OCI-LY7 (cell line): ENCODE data around the gene FLNB. TPM values are rescaled to one million over a fixed set of nuclear protein-coding genes. Genes with fewer than 3 reads are reported as not detected.

Source experiments
- BruUV-seq: library from RNA; stranded (reverse); fragments of 400-500 nt; replicated peaks from 2 replicates; lab custom pipeline; 2021; lab: Mats Ljungman, UMichigan
- CTCF ChIA-PET: fragments of 300-600 bp; sonication (Branson Sonifier 250); formaldehyde crosslinking; loops from one replicate; lab custom pipeline; 2022; ENCODE audit warnings: antibody characterized with exemption; ENCODE audit not compliant: unreplicated experiment; lab: Charles Lee
- POLR2A ChIA-PET: fragments of 300-600 bp; sonication (Branson Sonifier 250); formaldehyde crosslinking; loops from one replicate; lab custom pipeline; 2022; ENCODE audit warnings: antibody characterized with exemption; lab: Charles Lee
- DNase-seq: peaks from one replicate; pipeline ENCODE4 v3.0.0-alpha.2; 2015; ENCODE audit warnings: low spot score
- H2AFZ ChIP-seq: fragments of 200-600 bp; sonication (generic), shearing (Covaris generic); 2 replicates; pipeline ENCODE4 v1.6.1; 2014; ENCODE audit warnings: mild to moderate bottlenecking, antibody characterized with exemption, low read length, moderate library complexity
- H3K27ac ChIP-seq: fragments of 200-600 bp; sonication (generic); 2 replicates; pipeline ENCODE4 v1.5.1; 2014; ENCODE audit warnings: mixed run types, low read depth, mild to moderate bottlenecking, moderate library complexity, low read length, inconsistent platforms; ENCODE audit not compliant: poor library complexity, severe bottlenecking
- H3K36me3 ChIP-seq: fragments of 200-600 bp; sonication (generic); 2 replicates; pipeline ENCODE4 v1.6.1; 2014; ENCODE audit warnings: mild to moderate bottlenecking, antibody characterized with exemption, low read length, moderate library complexity, mixed read lengths; ENCODE audit not compliant: insufficient read depth
- H3K4me1 ChIP-seq: fragments of 200-600 bp; sonication (generic); 2 replicates; pipeline ENCODE4 v1.5.1; 2014; ENCODE audit warnings: mild to moderate bottlenecking, low read length; ENCODE audit not compliant: insufficient read depth, poor library complexity, severe bottlenecking
- H3K4me2 ChIP-seq: fragments of 200-600 bp; sonication (generic); 2 replicates; pipeline ENCODE4 v1.6.1; 2014; ENCODE audit warnings: mild to moderate bottlenecking, low read length
- H3K4me3 ChIP-seq: fragments of 200-600 bp; sonication (generic); 2 replicates; pipeline ENCODE4 v1.5.1; 2014; ENCODE audit warnings: mild to moderate bottlenecking, low read depth, low read length; ENCODE audit not compliant: poor library complexity, severe bottlenecking
- H3K79me2 ChIP-seq: fragments of 200-600 bp; sonication (generic); 2 replicates; pipeline ENCODE4 v1.6.1; 2016; ENCODE audit warnings: low read depth, mild to moderate bottlenecking, low read length, moderate library complexity, mixed read lengths; ENCODE audit not compliant: insufficient read depth
- H3K9me2 ChIP-seq: fragments of 200-600 bp; sonication (generic); 2 replicates; pipeline ENCODE4 v1.6.1; 2016; ENCODE audit warnings: mild to moderate bottlenecking, low read length, mixed read lengths; ENCODE audit not compliant: insufficient read depth
- H3K9me3 ChIP-seq: fragments of 200-600 bp; sonication (generic); 2 replicates; pipeline ENCODE4 v1.6.1; 2014; ENCODE audit warnings: mild to moderate bottlenecking, mixed run types, low read length, mixed read lengths
- H4K20me1 ChIP-seq: fragments of 200-600 bp; sonication (generic); 2 replicates; pipeline ENCODE4 v1.6.1; 2014; ENCODE audit warnings: mild to moderate bottlenecking, antibody characterized with exemption, low read length, moderate library complexity, mixed read lengths; ENCODE audit not compliant: insufficient read depth
- EZH2phosphoT487 ChIP-seq: fragments of 200-600 bp; sonication (generic); IDR thresholded peaks from 2 replicates; pipeline ENCODE4 v1.6.1; 2018; ENCODE audit warnings: low read depth, borderline replicate concordance, mild to moderate bottlenecking, mixed run types, antibody characterized with exemption, low read length, moderate library complexity, mixed read lengths
- intact Hi-C: fragments of 100-400 bp; cut with micrococcal nuclease; formaldehyde crosslinking; loops from one replicate; pipeline ENCODE4 v1.10.0; 2022; ENCODE audit not compliant: unreplicated experiment
- total RNA-seq, 2 experiments: library from RNA; depleted of rRNA in 1 of 2; stranded (reverse); fragments of >200 nt in 1 of 2; shearing (Covaris generic) in 1 of 2; gene quantifications; 2 replicates each; pipeline ENCODE4 v1.2.3, GENCODE V29; 2014 to 2022
- TF ChIP-seq, protein P1 (sequence below): fragments of 200-600 bp; sonication (generic); conservative IDR thresholded peaks from 2 replicates; pipeline ENCODE4 v1.5.1; 2014; ENCODE audit warnings: mild to moderate bottlenecking, antibody characterized with exemption, low read length, moderate library complexity, mixed read lengths

The FLNB gene
- total RNA-seq, 2 experiments from 2014 or later = 29.9 to 39.1 TPM

DNA sequence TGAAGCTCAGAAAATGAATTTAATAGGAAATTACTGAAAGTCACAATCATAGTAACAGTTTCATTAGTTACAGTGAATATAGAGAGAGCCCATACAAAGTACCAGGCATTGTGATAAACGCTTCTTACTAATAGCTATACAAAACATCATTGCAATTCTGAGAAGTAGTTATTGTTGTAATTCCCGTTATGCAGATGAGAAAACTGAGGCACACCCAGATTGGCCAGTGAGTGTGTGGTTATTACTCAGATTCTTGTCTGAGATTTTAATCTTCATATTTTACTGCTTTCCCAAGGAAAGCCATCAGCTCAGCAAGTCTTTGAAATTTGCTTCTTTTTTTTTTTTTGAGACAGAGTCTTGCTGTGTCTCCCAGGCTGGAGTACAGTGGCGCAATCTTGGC, 14.3 kb downstream of the FLNB start:
- ChIA-PET POLR2A (interaction anchor here (0.5 to 1.8 kb wide), 7 partner anchors 10 to 587 kb away, joined by 3 to 6 read pairs (median 4); no protein-coding TSS in a partner anchor), CTCF (interaction anchor here (0.6 kb wide), 1 partner anchor 98 kb away, joined by 3 read pairs; no protein-coding TSS in a partner anchor)
- TF ChIP-seq EZH2phosphoT487 = no peak
- TF ChIP-seq, protein P1, sequence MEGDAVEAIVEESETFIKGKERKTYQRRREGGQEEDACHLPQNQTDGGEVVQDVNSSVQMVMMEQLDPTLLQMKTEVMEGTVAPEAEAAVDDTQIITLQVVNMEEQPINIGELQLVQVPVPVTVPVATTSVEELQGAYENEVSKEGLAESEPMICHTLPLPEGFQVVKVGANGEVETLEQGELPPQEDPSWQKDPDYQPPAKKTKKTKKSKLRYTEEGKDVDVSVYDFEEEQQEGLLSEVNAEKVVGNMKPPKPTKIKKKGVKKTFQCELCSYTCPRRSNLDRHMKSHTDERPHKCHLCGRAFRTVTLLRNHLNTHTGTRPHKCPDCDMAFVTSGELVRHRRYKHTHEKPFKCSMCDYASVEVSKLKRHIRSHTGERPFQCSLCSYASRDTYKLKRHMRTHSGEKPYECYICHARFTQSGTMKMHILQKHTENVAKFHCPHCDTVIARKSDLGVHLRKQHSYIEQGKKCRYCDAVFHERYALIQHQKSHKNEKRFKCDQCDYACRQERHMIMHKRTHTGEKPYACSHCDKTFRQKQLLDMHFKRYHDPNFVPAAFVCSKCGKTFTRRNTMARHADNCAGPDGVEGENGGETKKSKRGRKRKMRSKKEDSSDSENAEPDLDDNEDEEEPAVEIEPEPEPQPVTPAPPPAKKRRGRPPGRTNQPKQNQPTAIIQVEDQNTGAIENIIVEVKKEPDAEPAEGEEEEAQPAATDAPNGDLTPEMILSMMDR = no peak
- Histone ChIP-seq H3K36me3 (no peaks in the 10 kb centered on the region), H4K20me1 (0 out of 2 replicates have a peak, but pooled peaks cover 13% of the 10 kb centered on the region), H3K79me2 (no peaks in the 10 kb centered on the region), H3K27ac (no peak overlapping the region), H3K9me2 (no peaks in the 10 kb centered on the region), H2AFZ (no peak overlapping the region), H3K9me3 (no peaks in the 10 kb centered on the region), H3K4me1 (peaks cover 5% of the 10 kb centered on the region), H3K4me3 (no peak overlapping the region), H3K4me2 (no peak overlapping the region)
- no peak for DNase-seq
- intact Hi-C loops = no loop called here
- BruUV-seq = no TSS peak

DNA sequence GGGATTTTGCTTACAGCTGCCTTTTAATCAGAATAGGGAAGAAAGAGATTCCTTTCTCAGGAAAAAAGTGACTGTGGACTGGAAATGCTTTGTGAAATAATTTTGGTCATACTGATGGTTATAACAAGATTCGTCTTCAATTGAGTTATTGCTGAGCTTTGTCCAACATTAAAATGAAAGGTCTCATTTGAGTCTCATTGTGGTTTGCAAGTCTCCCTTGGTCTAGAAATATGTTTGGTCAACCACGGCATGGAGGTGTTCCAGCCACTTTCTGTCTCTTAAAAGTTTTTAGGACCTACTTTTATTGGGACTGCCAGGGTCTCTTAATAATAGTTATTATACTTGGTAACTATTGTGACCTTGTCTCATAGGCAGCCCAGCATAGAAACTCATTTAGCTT, 15.3 kb downstream of the FLNB start:
- intact Hi-C loops = no loop called here
- H3K4me2 ChIP-seq = no peak overlapping the region
- H3K4me3 ChIP-seq = no peak overlapping the region
- H3K9me3 ChIP-seq = no peaks in the 10 kb centered on the region
- 0 out of 2 replicates have a peak, but pooled peaks cover 9% of the 10 kb centered on the region for H4K20me1 ChIP-seq
- no peaks in the 10 kb centered on the region for H3K36me3 ChIP-seq
- ChIA-PET POLR2A (interaction anchor here (1.3 to 1.8 kb wide), 3 partner anchors 9 to 25 kb away, joined by 4 to 5 read pairs (median 4); no protein-coding TSS in a partner anchor), CTCF (no interaction called here)
- no peak for DNase-seq
- no peak overlapping the region for H2AFZ ChIP-seq
- H3K4me1 ChIP-seq = peaks cover 5% of the 10 kb centered on the region
- TF ChIP-seq, protein P1 = no peak
- BruUV-seq = no TSS peak
- no peak overlapping the region for H3K27ac ChIP-seq
- H3K79me2 ChIP-seq = no peaks in the 10 kb centered on the region
- H3K9me2 ChIP-seq = no peaks in the 10 kb centered on the region

DNA sequence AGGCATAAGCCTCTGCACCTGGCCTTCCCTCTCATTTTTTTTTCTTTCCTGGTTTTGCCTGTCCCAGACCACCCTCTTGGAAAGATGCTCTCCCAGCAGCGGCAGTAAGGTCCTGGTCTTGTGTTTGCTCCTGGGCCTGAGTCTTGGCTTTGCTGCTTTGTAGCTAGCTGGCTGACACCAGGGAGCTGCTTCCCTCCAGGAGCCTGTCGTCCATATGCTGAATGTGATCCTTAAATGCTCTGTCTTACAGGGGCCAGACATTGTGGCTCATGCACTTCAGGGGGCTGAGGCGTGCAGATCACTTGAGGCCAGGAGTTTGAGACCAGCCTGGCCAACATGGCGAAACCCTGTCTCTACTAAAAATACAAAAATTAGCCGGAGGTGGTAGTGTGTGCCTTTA, 17.2 kb downstream of the FLNB start:
- ChIA-PET CTCF (no interaction called here), POLR2A (interaction anchor here (0.6 to 1.0 kb wide), 2 partner anchors 12 to 196 kb away, joined by 3 to 5 read pairs; no protein-coding TSS in a partner anchor)
- H3K9me2 ChIP-seq = no peaks in the 10 kb centered on the region
- no peak overlapping the region for H3K27ac ChIP-seq
- intact Hi-C loops = no loop called here
- H4K20me1 ChIP-seq = 0 out of 2 replicates have a peak, but pooled peaks cover 3% of the 10 kb centered on the region
- H3K9me3 ChIP-seq = no peaks in the 10 kb centered on the region
- TF ChIP-seq, protein P1 = no peak
- no peak for TF ChIP-seq EZH2phosphoT487
- no peak overlapping the region for H2AFZ ChIP-seq
- H3K79me2 ChIP-seq = no peaks in the 10 kb centered on the region
- no peak for DNase-seq
- no peak overlapping the region for H3K4me3 ChIP-seq
- no TSS peak for BruUV-seq
- peaks cover 5% of the 10 kb centered on the region for H3K4me1 ChIP-seq
- H3K36me3 ChIP-seq = no peaks in the 10 kb centered on the region
- H3K4me2 ChIP-seq = no peak overlapping the region
